GM10248 (cell line): ENCODE results near the gene WASHC2C.
"Not testable (repeated sequence)": the region's sequence is repeated elsewhere in the genome, so short reads cannot be mapped to it uniquely, and the experiment has no call there.

ENCODE experiments used
- CTCF ChIA-PET: fragments of 300-600 bp; sonication (Branson Sonifier 250); formaldehyde crosslinking; extraction: SDS; loops from one replicate; lab custom pipeline; 2021; ENCODE audit warnings: antibody characterized with exemption; lab: Yijun Ruan, JAX
- POLR2A ChIA-PET: fragments of 350-650 bp; sonication (Branson Sonifier 250); formaldehyde crosslinking; extraction: SDS; loops from one replicate; lab custom pipeline; 2020; ENCODE audit warnings: antibody characterized with exemption; lab: Yijun Ruan, JAX
- DNase-seq: peaks from one replicate; pipeline ENCODE4 v3.0.0; 2012; ENCODE audit errors: extremely low spot score

The WASHC2C gene

DNA sequence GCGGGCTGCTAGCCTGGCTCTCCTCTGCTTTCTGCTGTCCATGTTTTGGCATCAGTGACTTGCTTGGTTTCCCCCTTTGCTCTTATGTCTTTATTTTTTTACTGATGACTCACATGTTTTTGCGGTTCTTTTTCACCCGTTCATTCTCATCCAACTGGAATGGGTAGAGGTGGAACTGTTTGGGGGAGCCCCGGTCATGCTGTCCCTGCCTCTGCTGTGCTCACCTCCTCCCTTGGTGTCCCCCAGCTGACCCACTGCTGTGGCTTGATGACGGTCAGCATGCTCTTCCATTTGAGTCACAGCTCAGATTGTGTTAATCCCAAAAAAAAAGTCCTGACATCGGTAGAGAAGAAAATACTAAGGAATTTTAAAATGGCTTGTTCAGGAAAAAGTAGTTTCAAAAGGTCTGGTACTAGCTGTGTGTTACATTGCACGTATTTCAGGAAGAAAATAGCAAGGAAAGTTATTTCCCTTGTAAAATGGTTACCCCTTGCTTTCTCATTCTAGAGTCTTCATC, 27.0 kb downstream of the WASHC2C start:
- DNase-seq, CTCF ChIA-PET: not testable (repeated sequence)
- POLR2A ChIA-PET: interaction anchor here (0.7 kb wide), 1 partner anchor 110 kb away, joined by 3 read pairs; no protein-coding TSS in a partner anchor

DNA sequence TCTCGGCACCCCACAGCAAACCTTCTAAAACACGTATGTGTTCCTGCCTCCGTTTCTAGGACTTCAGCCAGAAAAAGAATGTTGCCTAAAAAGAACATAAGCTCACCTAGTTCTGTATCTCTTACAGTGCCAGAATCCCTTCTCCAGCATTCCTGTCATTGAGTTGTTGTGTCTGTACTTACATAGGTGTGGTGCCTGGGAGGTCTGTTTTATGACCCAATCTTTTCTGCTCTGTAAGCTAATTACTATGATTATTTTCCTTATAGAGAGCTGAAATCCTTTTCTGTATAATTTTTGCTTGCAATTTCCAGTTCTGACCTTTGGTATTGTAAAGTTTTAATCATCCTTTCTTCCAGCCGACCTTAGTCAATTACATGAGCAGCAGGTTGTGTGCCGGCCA, 28.0 kb downstream of the WASHC2C start:
- CTCF ChIA-PET, DNase-seq, POLR2A ChIA-PET: not testable (repeated sequence)

DNA sequence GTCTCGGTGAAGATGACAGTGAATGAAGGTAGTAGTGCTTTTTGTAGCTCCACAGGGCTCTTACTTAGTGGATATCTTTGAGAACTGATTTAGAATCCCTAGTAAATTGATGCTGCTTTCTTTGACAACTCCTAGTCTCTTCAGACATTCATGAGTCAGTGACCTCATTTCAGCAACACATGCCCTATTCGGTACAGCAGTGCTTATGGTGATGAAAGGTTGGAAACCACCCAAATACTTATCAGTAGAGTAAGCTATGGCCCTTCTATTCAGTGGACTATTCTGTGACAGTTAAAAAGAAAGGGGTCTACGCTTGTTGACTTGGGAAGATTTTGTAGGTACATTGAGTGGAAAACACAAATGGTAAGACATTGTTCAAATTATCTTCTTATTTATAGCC, 29.0 kb downstream of the WASHC2C start:
- CTCF ChIA-PET, DNase-seq, POLR2A ChIA-PET: not testable (repeated sequence)

DNA sequence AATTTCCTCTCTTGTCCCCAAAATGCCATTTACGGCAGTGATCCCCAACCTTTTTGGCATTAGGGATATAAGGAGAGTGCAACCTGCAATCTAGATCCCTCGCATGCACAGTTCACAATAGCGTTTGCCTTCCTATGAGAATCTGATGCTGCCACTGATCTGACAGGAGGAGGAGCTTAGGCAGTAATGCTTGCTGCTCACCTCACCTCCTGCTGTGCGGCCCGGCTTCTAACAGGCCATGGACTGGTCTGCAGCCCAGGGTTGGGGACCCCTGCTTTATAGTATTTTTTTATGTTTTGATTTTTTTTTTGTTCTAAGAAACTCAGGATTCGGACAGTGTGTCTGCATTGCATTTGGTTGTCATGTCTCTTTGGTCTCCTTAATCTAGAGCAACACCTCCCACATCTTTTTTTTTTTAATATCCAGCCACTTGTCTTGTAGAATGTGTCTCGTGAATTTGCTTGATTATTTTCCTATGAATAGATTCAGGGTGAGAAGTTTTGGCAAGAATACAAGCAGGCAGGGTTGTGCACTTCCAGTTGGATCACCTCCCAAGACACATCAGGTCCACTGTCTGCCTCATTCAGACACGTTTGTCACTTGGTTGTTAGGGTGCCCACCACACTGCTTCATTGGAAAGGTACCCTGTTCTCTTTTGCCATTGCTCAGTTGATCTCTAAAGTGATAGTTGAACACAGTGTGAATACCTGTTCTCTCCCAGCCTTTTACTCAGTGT, 30.8 kb downstream of the WASHC2C start:
- CTCF ChIA-PET, DNase-seq, POLR2A ChIA-PET: not testable (repeated sequence)

DNA sequence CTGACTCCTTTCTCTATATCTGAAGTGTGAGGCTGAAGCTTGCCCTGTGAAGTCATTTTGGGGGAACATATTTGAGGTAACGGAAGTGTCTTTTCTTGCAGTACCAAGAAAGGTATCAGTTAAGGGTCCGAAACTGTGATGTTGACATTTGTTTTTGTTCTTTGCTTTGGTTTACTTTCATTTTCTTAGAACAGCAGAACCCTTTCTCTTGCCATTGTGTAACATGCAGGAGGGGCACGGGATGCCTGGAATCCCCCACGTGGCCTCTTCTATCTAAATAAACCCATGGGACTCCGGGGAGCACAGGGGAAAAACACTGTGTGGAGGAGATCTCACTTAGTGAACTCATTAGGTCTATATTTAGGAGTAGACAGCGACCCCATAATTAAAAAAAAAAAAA, 34.6 kb downstream of the WASHC2C start:
- DNase-seq, POLR2A ChIA-PET, CTCF ChIA-PET: not testable (repeated sequence)

DNA sequence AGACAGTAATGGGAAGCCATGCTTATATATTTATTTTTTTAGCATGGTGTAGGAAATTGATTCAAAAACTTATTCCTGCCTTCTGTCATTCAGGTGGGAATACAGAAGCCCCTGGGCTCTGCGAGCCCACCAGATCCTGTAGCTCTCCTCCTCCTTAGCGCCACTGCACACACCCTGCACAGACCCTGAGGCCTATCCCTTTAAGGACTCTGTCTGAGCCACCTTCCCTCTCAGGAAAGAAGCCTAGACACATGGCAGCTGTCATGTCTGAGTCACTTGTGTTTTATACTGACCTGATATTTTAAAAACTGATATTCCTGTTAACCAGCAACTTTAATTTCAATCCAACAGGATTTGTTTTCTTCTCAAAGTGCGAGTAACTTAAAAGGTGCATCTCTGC, 36.0 kb downstream of the WASHC2C start:
- DNase-seq, POLR2A ChIA-PET, CTCF ChIA-PET: not testable (repeated sequence)

DNA sequence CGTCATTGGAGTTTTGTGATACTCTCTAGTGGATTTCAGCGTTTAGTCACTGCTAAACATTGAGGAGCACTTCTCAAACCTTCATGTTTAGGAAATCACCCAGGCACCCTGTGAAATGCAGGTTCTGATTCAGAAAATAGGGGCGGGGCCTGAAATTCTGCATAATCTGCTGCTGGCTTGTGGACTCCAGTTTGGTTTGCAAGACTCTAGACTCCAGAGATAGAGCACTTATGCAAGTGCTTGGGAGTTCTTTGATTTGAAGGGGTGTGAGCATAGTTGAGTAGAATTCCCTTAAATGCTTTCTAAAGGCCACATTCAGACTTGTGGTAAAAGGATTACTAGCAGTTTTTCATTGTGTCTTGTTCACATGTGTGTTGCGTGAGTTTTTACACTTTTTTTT, 41.3 kb downstream of the WASHC2C start:
- POLR2A ChIA-PET: interaction anchor here (0.6 kb wide), 1 partner anchor 326 kb away, joined by 7 read pairs; no protein-coding TSS in a partner anchor
- peak; percentile 0 for DNase-seq
- CTCF ChIA-PET: not testable (repeated sequence)

DNA sequence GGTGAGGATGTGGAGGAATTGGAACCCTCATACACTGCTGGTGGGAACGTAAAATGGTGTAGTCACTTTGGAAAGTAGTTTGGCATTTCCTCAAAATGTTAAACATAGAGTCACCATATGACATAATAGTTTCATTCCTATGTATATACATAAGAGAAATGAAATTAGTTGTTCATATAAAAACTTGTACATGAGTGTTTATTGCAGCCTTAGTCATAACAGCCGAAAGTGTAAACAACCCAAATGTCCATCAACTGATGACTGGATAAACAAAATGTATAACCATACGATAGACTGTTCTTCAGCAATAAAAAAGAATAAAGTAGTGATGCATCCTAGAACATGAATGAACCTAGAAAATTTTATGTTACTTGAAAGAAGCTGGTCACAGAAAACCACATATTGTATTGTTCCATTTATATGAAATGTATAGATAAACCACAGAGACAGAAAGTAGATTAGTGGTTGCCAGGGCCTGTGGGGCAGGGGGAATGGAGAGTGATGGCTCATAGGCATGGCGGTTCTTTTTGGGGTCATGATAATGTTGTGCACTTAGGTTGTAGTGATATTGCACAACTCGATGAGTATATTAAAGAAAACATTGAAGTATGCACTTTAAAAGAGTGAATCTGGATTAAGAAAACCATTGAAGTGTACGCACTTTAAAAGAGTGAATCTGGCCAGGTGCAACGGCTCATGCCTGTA, 44.8 kb downstream of the WASHC2C start:
- POLR2A ChIA-PET, CTCF ChIA-PET: not testable (repeated sequence)

DNA sequence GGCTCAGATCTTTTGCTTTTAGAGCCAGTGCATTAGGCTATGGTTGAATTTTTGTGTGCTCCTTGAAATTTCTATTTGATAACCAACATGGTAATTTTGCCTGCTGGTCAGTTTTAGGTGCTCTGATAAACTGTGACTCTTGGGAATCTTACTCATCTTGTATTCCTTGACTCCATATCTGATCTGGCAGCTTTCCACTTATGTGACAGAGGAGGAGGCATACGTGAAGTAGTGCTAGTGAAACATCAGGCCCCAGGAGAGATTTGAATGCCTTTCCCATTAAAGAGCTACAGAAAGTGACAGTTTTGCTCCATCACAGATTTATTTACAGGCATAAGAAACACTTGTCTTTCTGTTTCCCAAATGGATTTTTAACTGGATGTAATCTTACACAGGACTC, 59.2 kb downstream of the WASHC2C start:
- CTCF ChIA-PET, DNase-seq, POLR2A ChIA-PET: not testable (repeated sequence)

More for the DNA sequence above, 44.8 kb downstream of the WASHC2C start:
- not testable (repeated sequence) for DNase-seq

DNA sequence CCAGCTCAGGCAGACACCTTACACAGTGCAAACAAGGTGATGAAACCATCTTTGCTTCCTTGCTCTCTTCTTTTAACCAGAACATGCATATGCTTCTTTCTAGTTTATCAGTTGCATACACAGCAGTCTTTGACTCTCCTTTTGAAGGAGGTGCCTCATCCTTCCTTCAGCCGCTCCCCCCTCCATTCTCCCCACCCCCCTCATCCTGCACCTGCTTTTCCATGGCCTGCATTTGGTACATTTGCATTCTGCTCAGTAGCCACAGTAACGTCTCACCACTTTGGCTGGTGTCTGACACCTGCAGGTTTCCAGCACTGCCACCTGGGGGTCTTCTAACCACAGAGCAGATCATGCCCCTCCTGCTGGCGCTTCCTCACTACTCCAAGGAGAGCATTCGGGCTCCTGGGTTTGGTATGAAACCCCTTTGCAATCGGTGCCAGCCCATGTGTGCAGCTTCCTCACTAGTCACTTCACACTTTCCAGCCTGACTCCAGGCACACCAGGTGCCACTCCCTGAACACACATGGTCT, 60.2 kb downstream of the WASHC2C start:
- DNase-seq, CTCF ChIA-PET, POLR2A ChIA-PET: not testable (repeated sequence)

DNA sequence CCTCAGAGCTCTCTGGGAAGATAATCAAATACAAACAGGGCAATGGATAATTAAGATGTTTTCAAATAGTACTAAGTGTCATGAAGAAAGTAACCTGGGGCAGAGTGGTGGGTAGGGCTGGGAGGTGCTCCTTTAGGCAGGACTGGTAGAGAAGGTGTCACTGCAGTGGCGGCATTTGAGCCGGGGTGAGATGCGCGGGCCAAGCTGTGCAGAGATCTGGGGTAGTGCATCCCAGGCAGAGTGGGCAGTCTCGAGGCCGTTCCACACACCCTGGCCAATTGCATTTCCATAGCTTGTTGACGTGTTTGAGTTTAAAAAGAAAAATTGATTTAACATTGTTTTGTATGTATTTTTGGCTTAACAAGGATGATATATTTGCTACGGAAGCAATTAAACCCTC, 62.9 kb downstream of the WASHC2C start:
- POLR2A ChIA-PET, CTCF ChIA-PET, DNase-seq: not testable (repeated sequence)

DNA sequence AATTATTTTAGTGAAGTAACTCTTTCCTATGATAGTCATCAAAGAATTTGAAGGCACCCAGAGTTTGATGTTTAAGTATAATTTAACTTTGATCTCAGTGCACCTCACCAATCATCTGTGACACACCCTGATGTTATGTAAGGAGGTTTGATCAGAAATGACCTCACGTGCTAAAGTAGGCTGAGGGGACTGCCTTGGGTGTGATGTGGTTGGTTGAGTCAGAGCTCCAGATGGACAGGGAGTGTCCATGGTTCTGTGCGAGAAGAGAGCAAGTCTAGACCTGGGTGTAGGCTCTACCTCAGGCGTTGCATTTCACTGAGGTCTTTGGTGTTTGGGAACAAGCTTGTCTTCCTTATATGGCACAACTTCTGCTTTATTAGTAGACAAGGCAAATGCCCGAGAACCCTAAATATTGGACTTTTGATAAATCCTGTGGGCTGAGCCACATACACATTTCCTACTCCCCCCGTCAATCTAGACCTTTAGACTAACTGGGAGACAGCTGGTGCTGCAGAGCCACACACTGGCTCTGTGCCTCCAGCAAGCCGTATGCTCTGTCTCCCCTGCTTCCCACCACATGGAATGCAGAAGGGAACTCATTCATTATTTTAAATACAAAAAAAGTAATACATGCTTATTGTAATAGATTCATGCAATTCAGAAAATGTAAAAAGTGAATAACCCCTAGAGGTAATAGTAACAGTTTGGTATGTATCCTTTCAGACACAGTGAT, 63.8 kb downstream of the WASHC2C start:
- POLR2A ChIA-PET, DNase-seq, CTCF ChIA-PET: not testable (repeated sequence)

DNA sequence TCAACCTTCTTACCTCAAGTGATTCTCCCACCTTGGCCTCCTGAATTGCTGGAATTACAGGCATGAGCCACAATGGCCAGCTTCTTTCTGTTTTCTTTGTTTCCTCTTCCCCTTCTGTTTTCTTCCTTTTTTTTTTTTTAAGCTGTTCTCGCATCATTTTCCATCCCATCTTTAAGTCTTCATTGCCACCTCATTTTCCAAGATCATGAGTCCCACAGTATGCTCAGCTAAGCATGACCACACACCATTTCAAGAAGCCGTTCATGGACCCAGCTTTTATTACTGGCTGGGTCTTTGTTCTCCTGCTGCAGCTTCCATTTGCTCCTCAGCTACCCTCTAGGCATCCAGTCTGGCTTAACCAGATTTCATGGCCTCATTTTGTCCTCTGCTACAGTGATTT, 67.7 kb downstream of the WASHC2C start:
- DNase-seq, POLR2A ChIA-PET, CTCF ChIA-PET: not testable (repeated sequence)

DNA sequence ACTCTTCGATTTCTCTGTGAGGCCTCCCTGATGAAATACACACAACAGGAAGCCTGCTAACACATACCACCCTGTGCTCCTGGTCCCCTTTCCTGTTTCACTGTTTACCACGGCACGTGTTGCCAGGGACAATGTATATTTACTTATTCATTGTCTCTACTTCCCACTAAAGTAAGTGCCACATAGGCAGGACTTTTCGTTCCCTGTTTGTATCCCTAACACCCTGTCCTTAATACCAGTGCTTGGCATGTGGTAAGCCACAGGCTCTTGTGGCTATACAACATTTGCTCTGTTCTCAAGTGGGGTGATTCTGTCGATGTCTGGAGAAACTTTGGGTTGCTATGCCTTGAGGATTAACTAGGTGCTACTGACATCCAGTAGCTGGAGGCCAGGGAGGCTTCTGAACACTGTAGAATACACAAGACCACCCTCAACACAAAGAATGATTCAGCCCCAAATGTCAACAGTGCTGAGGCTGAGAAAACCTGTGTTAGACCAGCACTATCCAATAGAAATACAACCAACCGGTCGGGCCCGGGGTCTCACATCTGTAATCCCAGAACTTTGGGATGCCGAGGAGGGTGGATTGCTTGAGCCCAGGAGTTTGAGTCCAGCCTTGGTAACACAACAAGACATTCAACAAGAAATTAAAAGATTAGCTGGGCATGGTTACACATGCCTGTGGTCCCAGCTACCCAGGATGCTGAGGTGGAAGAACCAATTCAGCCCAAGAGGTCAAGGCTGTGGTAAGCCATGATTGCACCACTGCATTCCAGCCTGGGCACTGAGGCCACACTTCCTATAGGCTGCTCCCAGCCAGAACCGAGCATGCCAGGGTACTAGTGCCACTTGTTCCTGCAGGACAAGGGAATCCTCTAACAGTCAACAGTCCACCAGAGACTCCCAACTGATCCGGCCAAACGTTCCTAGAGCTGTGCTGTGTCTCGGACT, 76.3 kb downstream of the WASHC2C start:
- not testable (repeated sequence) for DNase-seq

DNA sequence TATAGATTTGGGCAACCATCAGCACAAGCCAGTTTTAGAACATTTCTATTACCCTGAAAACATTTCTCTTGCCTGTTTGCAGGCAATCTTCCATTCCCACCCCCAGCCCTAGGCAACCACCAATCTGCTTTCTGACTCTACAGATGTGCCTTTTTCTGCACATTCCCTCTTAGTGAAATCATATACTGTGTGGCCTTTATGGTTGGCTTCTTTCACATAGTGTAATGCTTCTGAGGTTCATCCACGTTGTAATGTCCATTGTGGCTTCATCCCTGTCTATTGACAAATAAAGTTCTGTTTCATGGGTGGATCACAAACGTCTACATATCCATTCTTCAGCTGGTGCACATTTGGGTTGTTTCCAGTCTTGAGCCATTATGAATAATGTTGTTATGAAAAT, 77.9 kb downstream of the WASHC2C start:
- CTCF ChIA-PET, DNase-seq, POLR2A ChIA-PET: not testable (repeated sequence)

More for the DNA sequence above, 76.3 kb downstream of the WASHC2C start:
- POLR2A ChIA-PET, CTCF ChIA-PET: not testable (repeated sequence)
